Chondrocyte (in vitro differentiated cells): Measurements from ENCODE around the gene GLE1. TPM values are rescaled to one million over a fixed set of nuclear protein-coding genes. Genes with fewer than 3 reads are reported as not detected.

Source experiments
- DNase-seq: peaks from one replicate; pipeline ENCODE4 v3.0.0; 2021; ENCODE audit warnings: mixed read lengths, low spot score
- H3K27ac Mint-ChIP-seq: one replicate; pipeline ENCODE4 v1.8.0; 2021; ENCODE audit warnings: mild to moderate bottlenecking, moderate library complexity, mixed read lengths; ENCODE audit not compliant: unreplicated experiment
- H3K27me3 Mint-ChIP-seq: 2 replicates; pipeline ENCODE4 v1.8.0; 2021; ENCODE audit warnings: low read depth, mixed read lengths
- H3K36me3 Mint-ChIP-seq: 2 replicates; pipeline ENCODE4 v1.8.0; 2021; ENCODE audit warnings: low read depth, mixed read lengths
- H3K4me1 Mint-ChIP-seq: 2 replicates; pipeline ENCODE4 v1.8.0; 2021; ENCODE audit warnings: low read depth, mild to moderate bottlenecking, mixed read lengths
- H3K4me3 Mint-ChIP-seq: one replicate; pipeline ENCODE4 v1.8.0; 2021; ENCODE audit warnings: mild to moderate bottlenecking, moderate library complexity, mixed read lengths; ENCODE audit not compliant: unreplicated experiment
- H3K9me3 Mint-ChIP-seq: 2 replicates; pipeline ENCODE4 v1.8.0; 2021; ENCODE audit warnings: low read depth, mixed read lengths
- CTCF ChIP-seq: fragments of 200-600 bp; sonication (generic); IDR thresholded peaks from 2 replicates; pipeline ENCODE4 v1.5.0; 2021; ENCODE audit warnings: antibody characterized with exemption, mild to moderate bottlenecking, moderate library complexity
- total RNA-seq: library from RNA; stranded (reverse); gene quantifications from 3 replicates; pipeline ENCODE4 v1.2.1, GENCODE V29; 2021

GLE1 gene
- total RNA-seq, 1 donor from 2014 or later: 12.3 TPM

GRCh38 chr9:128546504-128546903, 42.0 kb downstream of the GLE1 start:
- no peaks in the 10 kb centered on the region for H3K9me3 Mint-ChIP-seq
- TF ChIP-seq CTCF: no peak
- H3K36me3 Mint-ChIP-seq: peaks cover 11% of the 10 kb centered on the region
- no peak overlapping the region for H3K4me3 Mint-ChIP-seq
- H3K27me3 Mint-ChIP-seq: no peaks in the 10 kb centered on the region
- peaks cover 27% of the 10 kb centered on the region for H3K4me1 Mint-ChIP-seq
- no peak overlapping the region for H3K27ac Mint-ChIP-seq
- DNase-seq: no peak

GRCh38 chr9:128548876-128549275, 44.4 kb downstream of the GLE1 start:
- Mint-ChIP-seq H3K27me3 (no peaks in the 10 kb centered on the region), H3K4me1 (peaks cover 32% of the 10 kb centered on the region), H3K4me3 (no peak overlapping the region), H3K9me3 (no peaks in the 10 kb centered on the region), H3K27ac (no peak overlapping the region), H3K36me3 (no peaks in the 10 kb centered on the region)
- TF ChIP-seq CTCF: no peak
- no peak for DNase-seq

GRCh38 chr9:128550226-128550625, 45.7 kb downstream of the GLE1 start:
- Mint-ChIP-seq H3K27me3 (no peaks in the 10 kb centered on the region), H3K9me3 (no peaks in the 10 kb centered on the region), H3K4me1 (peaks cover 32% of the 10 kb centered on the region), H3K4me3 (peak overlapping the region; percentile 39), H3K27ac (peak overlapping the region; percentile 98), H3K36me3 (no peaks in the 10 kb centered on the region)
- no peak for DNase-seq
- no peak for TF ChIP-seq CTCF

- no peaks in the 10 kb centered on the region for H3K36me3 Mint-ChIP-seq
- H3K9me3 Mint-ChIP-seq: no peaks in the 10 kb centered on the region
- DNase-seq: no peak
- H3K27ac Mint-ChIP-seq: peak overlapping the region; percentile 98
- no peaks in the 10 kb centered on the region for H3K27me3 Mint-ChIP-seq
- TF ChIP-seq CTCF: no peak
- H3K4me1 Mint-ChIP-seq: peaks cover 32% of the 10 kb centered on the region
- H3K4me3 Mint-ChIP-seq: peak overlapping the region; percentile 95
These were observed 46.5 kb downstream of the GLE1 start for GRCh38 chr9:128550770-128551656.

- no peak for TF ChIP-seq CTCF
- DNase-seq: no peak
- Mint-ChIP-seq H3K9me3 (no peaks in the 10 kb centered on the region), H3K4me1 (peaks cover 34% of the 10 kb centered on the region), H3K27ac (peak overlapping the region; percentile 98), H3K36me3 (no peaks in the 10 kb centered on the region), H3K4me3 (peak overlapping the region; percentile 95), H3K27me3 (no peaks in the 10 kb centered on the region)
These were observed 47.2 kb downstream of the GLE1 start for GRCh38 chr9:128551657-128552152.
